ENCODE data around the gene VAC14.

VAC14 gene

DNA sequence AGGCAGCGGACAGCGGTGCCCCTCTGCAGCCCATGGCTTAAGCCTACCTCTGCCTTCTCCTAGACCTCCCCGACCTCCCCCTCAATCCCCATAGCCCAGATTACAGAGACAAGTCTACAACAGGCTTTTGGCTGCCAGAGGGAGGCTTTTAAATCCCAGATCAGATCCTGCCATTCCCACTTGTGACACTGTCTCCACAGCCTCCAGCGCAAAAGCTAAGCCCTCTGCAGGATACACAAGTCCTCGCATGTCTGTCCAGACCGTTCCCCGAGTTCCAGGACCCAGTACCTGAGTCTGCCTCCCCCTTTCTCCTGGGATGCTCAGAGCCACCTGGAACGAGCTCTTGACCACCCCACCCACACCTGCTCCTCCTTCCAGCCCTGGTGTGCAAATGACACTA is 31.2 kb downstream of the VAC14 start:
- H3K36me3 ChIP-seq (ENCODE audit: insufficient read depth, low read length): peaks cover 22% of the 10 kb centered on the region

DNA sequence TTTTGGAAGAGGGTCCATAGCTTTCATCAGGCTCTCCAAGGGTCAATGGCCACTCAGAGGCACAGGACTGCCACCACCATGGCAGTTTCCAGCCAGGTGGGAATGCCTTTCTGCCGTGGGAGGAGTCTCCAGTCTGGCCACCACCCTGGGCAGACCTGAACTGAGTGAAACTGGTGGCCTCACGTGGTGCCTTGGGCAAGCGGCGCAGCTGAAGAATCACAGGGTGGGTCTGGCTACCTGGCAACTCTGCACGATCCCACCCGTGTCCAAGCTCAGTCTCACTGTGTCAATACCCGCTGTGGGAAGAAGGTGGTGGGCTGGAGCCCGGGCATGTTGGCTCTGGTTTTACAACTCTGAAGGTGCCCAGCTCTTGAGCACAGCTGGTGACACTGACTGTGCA is 31.8 kb downstream of the VAC14 start:
- H3K27ac ChIP-seq (ENCODE audit: low read depth, low read length): no peak overlapping the region
- H3K4me3 ChIP-seq (ENCODE audit: low read depth in 1 of 2, low read length in 2 of 2): no peak overlapping the region
- H3K27me3 ChIP-seq (ENCODE audit: control insufficient read depth in 1 of 2, insufficient read depth in 2 of 2, low read length in 2 of 2): no peaks in the 10 kb centered on the region
- no peak overlapping the region for H3K9ac ChIP-seq (ENCODE audit: low read length)
- H3K9me3 ChIP-seq (ENCODE audit: low read length): no peaks in the 10 kb centered on the region
- H3K4me1 ChIP-seq (ENCODE audit: insufficient read depth, low read length): no peaks in the 10 kb centered on the region
- peaks cover 22% of the 10 kb centered on the region for H3K36me3 ChIP-seq (ENCODE audit: insufficient read depth, low read length)

More for the DNA sequence above, 31.2 kb downstream of the VAC14 start:
- Histone ChIP-seq H3K27me3 (ENCODE audit: control insufficient read depth in 1 of 2, insufficient read depth in 2 of 2, low read length in 2 of 2) (no peaks in the 10 kb centered on the region), H3K4me1 (ENCODE audit: insufficient read depth, low read length) (no peaks in the 10 kb centered on the region), H3K4me3 (ENCODE audit: low read depth in 1 of 2, low read length in 2 of 2) (no peak overlapping the region), H3K9ac (ENCODE audit: low read length) (no peak overlapping the region), H3K27ac (ENCODE audit: low read depth, low read length) (no peak overlapping the region), H3K9me3 (ENCODE audit: low read length) (no peaks in the 10 kb centered on the region)

DNA sequence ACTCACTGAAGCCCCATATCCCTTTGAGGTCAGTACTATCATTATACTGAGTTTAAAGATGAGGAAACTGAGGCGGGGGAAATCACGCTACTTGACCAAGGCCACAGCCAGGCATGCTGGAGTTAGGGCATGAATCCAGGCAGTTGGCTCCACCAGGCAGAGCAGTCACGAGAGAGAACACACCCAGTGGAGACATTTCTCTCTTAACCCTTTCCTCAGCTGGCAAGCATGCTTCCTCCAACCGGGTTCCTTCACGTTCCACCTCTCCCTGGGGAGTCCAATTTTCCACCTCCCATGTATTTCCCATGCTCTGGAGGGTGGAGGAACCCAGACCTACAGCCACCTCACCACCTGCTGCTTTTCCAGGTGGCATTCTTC is 32.8 kb downstream of the VAC14 start:
- Histone ChIP-seq H3K27ac (ENCODE audit: low read depth, low read length) (no peak overlapping the region), H3K9ac (ENCODE audit: low read length) (no peak overlapping the region), H3K27me3 (ENCODE audit: control insufficient read depth in 1 of 2, insufficient read depth in 2 of 2, low read length in 2 of 2) (no peaks in the 10 kb centered on the region), H3K4me3 (ENCODE audit: low read depth in 1 of 2, low read length in 2 of 2) (no peak overlapping the region), H3K9me3 (ENCODE audit: low read length) (no peaks in the 10 kb centered on the region), H3K36me3 (ENCODE audit: insufficient read depth, low read length) (peaks cover 22% of the 10 kb centered on the region), H3K4me1 (ENCODE audit: insufficient read depth, low read length) (no peaks in the 10 kb centered on the region)

DNA sequence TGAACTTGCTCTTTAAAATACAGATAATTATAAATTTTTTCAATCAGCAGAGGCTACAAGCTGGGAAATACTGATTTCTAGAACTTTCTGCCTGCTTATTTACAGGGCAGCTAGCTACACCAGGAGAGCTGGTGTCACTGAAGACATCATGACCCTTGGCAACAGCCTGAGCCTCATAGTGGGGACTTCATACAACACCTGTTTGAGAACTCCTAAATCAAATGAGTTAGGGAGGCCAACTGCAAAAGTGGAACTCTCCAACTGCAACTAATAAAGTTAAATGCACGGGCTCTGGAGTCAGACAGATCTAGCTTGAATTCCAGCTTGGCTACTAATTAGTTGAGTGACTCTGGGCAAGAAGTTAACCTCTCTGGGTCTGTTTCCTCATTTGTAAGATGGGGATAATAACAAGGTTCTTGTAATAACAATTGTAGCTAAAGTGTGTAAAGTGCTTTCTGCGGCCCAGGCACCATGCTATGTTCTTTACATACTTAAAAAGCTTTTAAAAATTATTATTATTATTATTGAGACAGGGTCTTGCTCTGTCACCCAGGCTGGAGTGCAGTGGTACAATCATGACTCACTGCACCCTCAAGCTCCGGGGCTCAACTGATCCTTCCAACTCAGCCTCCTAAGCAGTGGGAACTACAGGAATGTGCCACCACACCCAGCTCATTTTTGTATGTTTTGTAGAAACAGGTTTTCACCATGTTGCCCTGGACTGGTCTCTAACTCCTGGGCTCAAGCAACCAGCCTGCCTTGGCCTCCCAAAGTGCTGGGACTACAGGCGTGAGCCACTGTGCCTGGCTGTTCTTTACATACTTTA is 33.4 kb downstream of the VAC14 start:
- H3K27me3 ChIP-seq (ENCODE audit: control insufficient read depth in 1 of 2, insufficient read depth in 2 of 2, low read length in 2 of 2): no peaks in the 10 kb centered on the region
- H3K4me1 ChIP-seq (ENCODE audit: insufficient read depth, low read length): no peaks in the 10 kb centered on the region
- H3K36me3 ChIP-seq (ENCODE audit: insufficient read depth, low read length): peaks cover 20% of the 10 kb centered on the region
- no peak overlapping the region for H3K4me3 ChIP-seq (ENCODE audit: low read depth in 1 of 2, low read length in 2 of 2)
- no peak overlapping the region for H3K9ac ChIP-seq (ENCODE audit: low read length)
- no peak overlapping the region for H3K27ac ChIP-seq (ENCODE audit: low read depth, low read length)
- no peaks in the 10 kb centered on the region for H3K9me3 ChIP-seq (ENCODE audit: low read length)

DNA sequence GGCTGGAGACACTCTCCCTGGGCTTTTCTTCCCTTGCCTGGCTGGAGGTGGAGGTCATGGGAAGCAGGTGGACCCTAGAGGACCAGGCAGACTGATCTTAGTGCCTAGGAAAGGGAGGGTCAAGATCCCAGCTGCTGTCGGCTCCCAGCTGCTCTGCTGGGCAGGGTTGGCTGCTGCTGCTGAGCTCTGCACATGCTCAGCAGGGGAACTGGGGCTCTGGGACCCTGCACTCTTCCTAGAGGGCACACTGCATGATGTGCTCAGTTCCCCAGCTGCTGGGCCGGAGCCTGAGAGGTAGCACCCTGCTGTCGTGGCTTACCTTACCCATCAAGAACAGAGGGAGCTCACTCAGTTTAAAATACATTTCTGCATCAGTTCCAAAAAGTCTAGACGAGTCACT is 34.3 kb downstream of the VAC14 start:
- Histone ChIP-seq H3K9me3 (ENCODE audit: low read length) (no peaks in the 10 kb centered on the region), H3K27ac (ENCODE audit: low read depth, low read length) (no peak overlapping the region), H3K36me3 (ENCODE audit: insufficient read depth, low read length) (peaks cover 11% of the 10 kb centered on the region), H3K4me1 (ENCODE audit: insufficient read depth, low read length) (no peaks in the 10 kb centered on the region), H3K9ac (ENCODE audit: low read length) (no peak overlapping the region), H3K27me3 (ENCODE audit: control insufficient read depth in 1 of 2, insufficient read depth in 2 of 2, low read length in 2 of 2) (no peaks in the 10 kb centered on the region), H3K4me3 (ENCODE audit: low read depth in 1 of 2, low read length in 2 of 2) (no peak overlapping the region)

DNA sequence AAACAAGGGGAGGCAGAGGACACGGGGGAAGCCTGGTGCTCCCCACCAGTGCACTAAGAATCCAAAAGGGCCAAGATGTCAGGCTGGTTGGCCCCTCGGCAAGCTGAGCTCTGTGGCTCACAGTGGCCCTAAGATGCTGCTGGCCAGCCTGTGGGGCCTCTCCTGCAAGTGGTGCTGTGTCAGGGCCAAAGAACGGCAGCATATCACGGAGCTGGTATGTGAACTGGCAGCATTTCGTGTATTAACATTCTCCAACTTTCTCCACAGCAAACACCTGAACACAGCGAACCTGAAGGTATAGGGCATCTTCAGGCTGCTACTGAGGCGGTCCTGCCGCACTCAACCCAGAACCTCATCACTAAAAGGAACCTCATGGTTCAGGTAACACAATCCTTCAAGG is 34.8 kb downstream of the VAC14 start:
- Histone ChIP-seq H3K27ac (ENCODE audit: low read depth, low read length) (no peak overlapping the region), H3K4me3 (ENCODE audit: low read depth in 1 of 2, low read length in 2 of 2) (no peak overlapping the region), H3K36me3 (ENCODE audit: insufficient read depth, low read length) (peaks cover 8% of the 10 kb centered on the region), H3K9ac (ENCODE audit: low read length) (no peak overlapping the region), H3K9me3 (ENCODE audit: low read length) (no peaks in the 10 kb centered on the region), H3K4me1 (ENCODE audit: insufficient read depth, low read length) (no peaks in the 10 kb centered on the region), H3K27me3 (ENCODE audit: control insufficient read depth in 1 of 2, insufficient read depth in 2 of 2, low read length in 2 of 2) (no peaks in the 10 kb centered on the region)

DNA sequence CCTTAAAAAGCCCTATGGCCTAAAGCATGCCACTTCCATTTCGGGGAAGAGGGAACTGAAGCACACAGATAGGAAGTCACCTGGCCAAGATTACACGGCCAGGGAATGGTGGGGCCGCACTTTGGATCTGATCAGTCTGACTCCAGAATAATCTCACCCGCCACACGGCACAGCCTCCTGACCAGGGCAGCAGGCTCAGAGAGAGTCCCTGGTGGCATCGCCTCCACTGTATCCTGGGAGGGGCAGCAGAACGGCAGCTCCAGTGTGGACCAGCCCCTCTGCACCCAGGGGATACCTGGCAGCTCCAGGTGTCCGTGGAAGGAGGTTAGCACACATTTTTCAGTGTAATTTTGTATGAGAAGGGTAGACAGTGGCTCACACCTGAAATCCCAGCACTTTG is 35.5 kb downstream of the VAC14 start:
- Histone ChIP-seq H3K27me3 (ENCODE audit: control insufficient read depth in 1 of 2, insufficient read depth in 2 of 2, low read length in 2 of 2) (no peaks in the 10 kb centered on the region), H3K27ac (ENCODE audit: low read depth, low read length) (no peak overlapping the region), H3K36me3 (ENCODE audit: insufficient read depth, low read length) (peaks cover 2% of the 10 kb centered on the region)

DNA sequence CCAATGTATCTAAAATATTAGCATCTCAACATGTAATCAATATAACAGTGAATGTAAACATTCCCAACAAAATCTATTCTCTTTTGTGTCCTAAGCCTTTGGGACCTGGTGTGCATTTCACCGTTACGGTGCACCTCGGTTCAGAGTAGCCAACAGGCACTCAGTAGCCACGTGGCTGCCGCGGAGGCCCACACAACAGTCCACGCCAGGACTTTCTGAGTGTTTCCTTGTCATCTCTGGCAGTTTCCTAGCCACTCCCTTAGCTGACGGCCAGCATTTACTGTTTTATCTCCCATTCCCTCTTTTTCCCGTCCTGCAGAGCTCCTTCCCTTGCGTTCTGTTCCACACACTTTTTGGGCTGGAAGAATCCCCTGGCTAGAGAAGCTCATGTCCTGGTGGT is 36.3 kb downstream of the VAC14 start:
- H3K36me3 ChIP-seq (ENCODE audit: insufficient read depth, low read length): no peaks in the 10 kb centered on the region
- H3K4me1 ChIP-seq (ENCODE audit: insufficient read depth, low read length): no peaks in the 10 kb centered on the region
- no peaks in the 10 kb centered on the region for H3K27me3 ChIP-seq (ENCODE audit: control insufficient read depth in 1 of 2, insufficient read depth in 2 of 2, low read length in 2 of 2)
- no peak overlapping the region for H3K9ac ChIP-seq (ENCODE audit: low read length)
- no peak overlapping the region for H3K4me3 ChIP-seq (ENCODE audit: low read depth in 1 of 2, low read length in 2 of 2)
- H3K27ac ChIP-seq (ENCODE audit: low read depth, low read length): no peak overlapping the region
- H3K9me3 ChIP-seq (ENCODE audit: low read length): no peaks in the 10 kb centered on the region

More for the DNA sequence above, 35.5 kb downstream of the VAC14 start:
- H3K9ac ChIP-seq (ENCODE audit: low read length): no peak overlapping the region
- no peaks in the 10 kb centered on the region for H3K4me1 ChIP-seq (ENCODE audit: insufficient read depth, low read length)
- H3K9me3 ChIP-seq (ENCODE audit: low read length): no peaks in the 10 kb centered on the region
- no peak overlapping the region for H3K4me3 ChIP-seq (ENCODE audit: low read depth in 1 of 2, low read length in 2 of 2)

DNA sequence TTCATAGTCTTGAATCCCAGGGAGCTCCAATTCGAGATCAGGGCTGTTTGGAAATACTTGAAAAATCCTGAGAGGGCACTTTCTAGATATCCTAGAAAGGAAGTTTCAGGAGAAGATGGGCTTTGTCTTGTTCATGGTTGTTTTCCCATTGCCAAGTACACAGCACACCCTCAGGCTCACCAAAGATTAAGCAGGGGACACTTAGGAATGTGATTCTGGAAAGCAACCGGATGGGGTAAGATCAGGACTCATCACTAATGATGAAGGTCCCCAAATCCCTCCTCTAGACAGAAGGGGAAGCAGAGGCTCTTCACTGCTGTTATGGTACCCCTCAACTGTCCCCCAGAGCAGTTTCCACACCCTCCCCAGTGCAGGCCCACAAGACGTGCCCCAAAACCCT is 40.7 kb downstream of the VAC14 start:
- H3K36me3 ChIP-seq (ENCODE audit: insufficient read depth, low read length): peaks cover 16% of the 10 kb centered on the region
- no peak overlapping the region for H3K27ac ChIP-seq (ENCODE audit: low read depth, low read length)
- H3K4me1 ChIP-seq (ENCODE audit: insufficient read depth, low read length): no peaks in the 10 kb centered on the region
- H3K4me3 ChIP-seq (ENCODE audit: low read depth in 1 of 2, low read length in 2 of 2): no peak overlapping the region
- H3K27me3 ChIP-seq (ENCODE audit: control insufficient read depth in 1 of 2, insufficient read depth in 2 of 2, low read length in 2 of 2): no peaks in the 10 kb centered on the region
- H3K9me3 ChIP-seq (ENCODE audit: low read length): no peaks in the 10 kb centered on the region
- no peak overlapping the region for H3K9ac ChIP-seq (ENCODE audit: low read length)

DNA sequence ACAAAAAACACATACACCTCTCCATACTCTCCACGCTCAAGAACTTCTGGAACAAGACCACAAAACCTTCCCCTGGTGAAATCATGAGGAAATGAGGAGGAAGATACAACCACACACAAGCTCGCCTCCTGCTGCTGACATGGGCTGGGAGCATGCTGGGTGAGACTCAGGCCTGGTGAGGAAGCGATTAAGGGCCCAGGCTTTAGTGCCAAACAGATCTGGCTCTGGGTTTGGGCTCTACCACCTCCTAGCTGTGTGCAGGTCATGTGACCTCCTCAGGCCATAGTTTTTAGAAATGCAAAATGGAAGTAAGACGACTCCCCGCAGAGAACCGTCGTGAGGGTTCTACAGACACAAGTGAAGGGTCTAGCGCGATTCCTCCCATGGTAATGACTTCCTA is 41.3 kb downstream of the VAC14 start:
- H3K27me3 ChIP-seq (ENCODE audit: control insufficient read depth in 1 of 2, insufficient read depth in 2 of 2, low read length in 2 of 2): no peaks in the 10 kb centered on the region
- H3K4me1 ChIP-seq (ENCODE audit: insufficient read depth, low read length): no peaks in the 10 kb centered on the region
- H3K36me3 ChIP-seq (ENCODE audit: insufficient read depth, low read length): peaks cover 16% of the 10 kb centered on the region
- no peak overlapping the region for H3K9ac ChIP-seq (ENCODE audit: low read length)
- H3K4me3 ChIP-seq (ENCODE audit: low read depth in 1 of 2, low read length in 2 of 2): no peak overlapping the region
- no peak overlapping the region for H3K27ac ChIP-seq (ENCODE audit: low read depth, low read length)
- H3K9me3 ChIP-seq (ENCODE audit: low read length): no peaks in the 10 kb centered on the region

DNA sequence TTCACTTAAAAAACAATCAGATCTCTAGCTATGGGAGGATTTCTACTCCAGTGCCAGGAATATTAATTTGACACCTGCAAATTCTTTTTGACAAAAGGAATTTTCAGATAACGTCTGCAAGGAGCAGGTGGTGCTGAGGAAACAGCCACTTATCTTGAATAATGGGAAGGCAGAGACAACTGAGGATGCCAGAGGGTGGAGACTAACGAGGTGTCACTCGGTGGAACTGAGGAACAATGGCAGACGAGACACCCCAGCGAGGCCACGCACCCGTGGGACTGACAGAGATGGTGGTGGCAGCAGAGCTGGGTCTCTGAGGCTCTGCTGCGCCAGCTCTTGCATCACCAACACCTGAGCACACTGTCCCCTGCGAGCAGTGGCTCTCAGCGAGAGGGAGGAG is 42.2 kb downstream of the VAC14 start:
- Histone ChIP-seq H3K4me3 (ENCODE audit: low read depth in 1 of 2, low read length in 2 of 2) (no peak overlapping the region), H3K4me1 (ENCODE audit: insufficient read depth, low read length) (no peaks in the 10 kb centered on the region), H3K27me3 (ENCODE audit: control insufficient read depth in 1 of 2, insufficient read depth in 2 of 2, low read length in 2 of 2) (no peaks in the 10 kb centered on the region), H3K27ac (ENCODE audit: low read depth, low read length) (no peak overlapping the region), H3K36me3 (ENCODE audit: insufficient read depth, low read length) (peaks cover 16% of the 10 kb centered on the region), H3K9me3 (ENCODE audit: low read length) (no peaks in the 10 kb centered on the region), H3K9ac (ENCODE audit: low read length) (no peak overlapping the region)

DNA sequence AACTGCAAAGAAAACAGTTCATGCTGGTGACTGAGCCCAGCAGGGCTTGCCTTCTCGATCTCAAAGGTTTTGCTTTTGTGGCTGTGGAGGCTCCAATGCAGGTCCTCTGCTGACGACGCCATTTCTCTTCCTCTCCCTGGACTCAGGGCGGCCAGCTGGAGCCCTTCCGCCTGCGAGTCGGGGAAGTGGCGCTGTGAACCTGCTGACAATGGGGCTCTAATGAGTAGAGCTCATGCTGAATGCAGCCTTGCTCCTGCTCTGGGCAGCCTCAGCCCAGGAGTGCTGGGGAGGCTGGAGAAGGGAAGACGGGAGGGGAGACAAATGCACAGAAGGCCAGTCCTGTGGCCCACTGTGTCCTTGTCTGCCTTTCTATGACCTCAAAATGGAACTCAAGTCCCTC is 43.8 kb downstream of the VAC14 start:
- Histone ChIP-seq H3K36me3 (ENCODE audit: insufficient read depth, low read length) (peaks cover 16% of the 10 kb centered on the region), H3K27me3 (ENCODE audit: control insufficient read depth in 1 of 2, insufficient read depth in 2 of 2, low read length in 2 of 2) (no peaks in the 10 kb centered on the region), H3K4me1 (ENCODE audit: insufficient read depth, low read length) (no peaks in the 10 kb centered on the region), H3K4me3 (ENCODE audit: low read depth in 1 of 2, low read length in 2 of 2) (no peak overlapping the region), H3K27ac (ENCODE audit: low read depth, low read length) (no peak overlapping the region), H3K9me3 (ENCODE audit: low read length) (no peaks in the 10 kb centered on the region), H3K9ac (ENCODE audit: low read length) (no peak overlapping the region)
